ENCODE results near the gene CPED1. TPM values are rescaled to one million over a fixed set of nuclear protein-coding genes. Genes with fewer than 3 reads are reported as not detected.

CPED1 gene
- total RNA-seq, 2 donors from 2014 or later: 4.0 to 15.9 TPM

DNA sequence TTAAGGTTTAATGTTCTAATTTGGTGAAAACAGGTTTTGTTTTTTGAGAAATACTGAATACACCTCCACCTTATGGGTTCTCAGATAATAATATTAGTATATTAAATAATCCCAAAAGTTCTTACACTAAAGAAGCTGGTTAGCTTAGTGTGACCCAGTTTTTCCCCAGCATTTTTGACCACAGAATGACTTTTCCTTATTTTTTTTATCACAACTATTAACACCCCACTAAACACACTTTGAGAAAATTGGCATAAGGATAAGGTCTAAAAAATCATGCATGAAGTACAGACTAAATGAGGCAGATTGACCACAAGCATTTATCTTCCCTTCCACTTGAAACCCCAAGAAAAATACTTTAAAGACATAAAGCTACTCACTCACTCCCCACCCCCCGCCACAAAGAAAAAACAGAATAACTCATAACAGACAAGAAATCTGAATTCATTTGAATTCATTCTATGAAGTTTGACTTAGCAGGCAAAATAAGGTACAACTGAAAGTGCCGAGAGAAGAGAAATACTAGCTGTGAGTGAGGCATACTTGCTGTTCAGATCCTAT, 290.6 kb downstream of the CPED1 start:
- Histone ChIP-seq H3K36me3 (no peaks in the 10 kb centered on the region), H3K27me3 (no peaks in the 10 kb centered on the region), H3K4me3 (no peak overlapping the region), H3K9me3 (no peaks in the 10 kb centered on the region), H3K27ac (no peak overlapping the region), H3K4me1 (no peaks in the 10 kb centered on the region), H3K9ac (ENCODE audit: low read depth in 2 of 2, low read length in 2 of 2) (no peak overlapping the region)
- intact Hi-C loops (cut with DNase I): no loop called here
- no peak for DNase-seq
- TF ChIP-seq, protein P1, sequence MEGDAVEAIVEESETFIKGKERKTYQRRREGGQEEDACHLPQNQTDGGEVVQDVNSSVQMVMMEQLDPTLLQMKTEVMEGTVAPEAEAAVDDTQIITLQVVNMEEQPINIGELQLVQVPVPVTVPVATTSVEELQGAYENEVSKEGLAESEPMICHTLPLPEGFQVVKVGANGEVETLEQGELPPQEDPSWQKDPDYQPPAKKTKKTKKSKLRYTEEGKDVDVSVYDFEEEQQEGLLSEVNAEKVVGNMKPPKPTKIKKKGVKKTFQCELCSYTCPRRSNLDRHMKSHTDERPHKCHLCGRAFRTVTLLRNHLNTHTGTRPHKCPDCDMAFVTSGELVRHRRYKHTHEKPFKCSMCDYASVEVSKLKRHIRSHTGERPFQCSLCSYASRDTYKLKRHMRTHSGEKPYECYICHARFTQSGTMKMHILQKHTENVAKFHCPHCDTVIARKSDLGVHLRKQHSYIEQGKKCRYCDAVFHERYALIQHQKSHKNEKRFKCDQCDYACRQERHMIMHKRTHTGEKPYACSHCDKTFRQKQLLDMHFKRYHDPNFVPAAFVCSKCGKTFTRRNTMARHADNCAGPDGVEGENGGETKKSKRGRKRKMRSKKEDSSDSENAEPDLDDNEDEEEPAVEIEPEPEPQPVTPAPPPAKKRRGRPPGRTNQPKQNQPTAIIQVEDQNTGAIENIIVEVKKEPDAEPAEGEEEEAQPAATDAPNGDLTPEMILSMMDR (IDR thresholded peaks at IDR 0.05): no peak

DNA sequence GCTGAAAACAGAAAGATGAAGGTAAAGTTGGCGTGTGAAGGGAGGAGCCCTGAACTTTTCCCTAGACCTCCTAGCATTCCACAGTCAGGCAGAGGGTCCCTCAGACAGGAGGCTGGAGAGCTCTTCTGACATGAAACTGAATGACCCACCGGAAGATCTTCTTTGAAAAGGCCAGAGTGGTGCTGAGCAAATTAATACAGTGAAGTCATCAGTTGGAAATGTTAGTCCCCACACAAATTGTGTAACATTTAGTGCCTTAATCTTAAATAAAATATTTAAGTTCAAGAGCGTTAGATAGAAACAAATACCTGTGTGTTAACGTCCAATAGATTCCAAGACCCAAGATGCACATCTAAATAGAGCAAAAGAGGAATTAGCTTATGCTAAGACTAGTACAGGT, 291.3 kb downstream of the CPED1 start:
- intact Hi-C loops (cut with DNase I): no loop called here
- Histone ChIP-seq H3K9ac (ENCODE audit: low read depth in 2 of 2, low read length in 2 of 2) (no peak overlapping the region), H3K36me3 (no peaks in the 10 kb centered on the region), H3K4me1 (no peaks in the 10 kb centered on the region), H3K27ac (no peak overlapping the region), H3K4me3 (no peak overlapping the region), H3K27me3 (no peaks in the 10 kb centered on the region), H3K9me3 (no peaks in the 10 kb centered on the region)
- TF ChIP-seq, protein P1 (IDR thresholded peaks at IDR 0.05): no peak
- DNase-seq: no peak

DNA sequence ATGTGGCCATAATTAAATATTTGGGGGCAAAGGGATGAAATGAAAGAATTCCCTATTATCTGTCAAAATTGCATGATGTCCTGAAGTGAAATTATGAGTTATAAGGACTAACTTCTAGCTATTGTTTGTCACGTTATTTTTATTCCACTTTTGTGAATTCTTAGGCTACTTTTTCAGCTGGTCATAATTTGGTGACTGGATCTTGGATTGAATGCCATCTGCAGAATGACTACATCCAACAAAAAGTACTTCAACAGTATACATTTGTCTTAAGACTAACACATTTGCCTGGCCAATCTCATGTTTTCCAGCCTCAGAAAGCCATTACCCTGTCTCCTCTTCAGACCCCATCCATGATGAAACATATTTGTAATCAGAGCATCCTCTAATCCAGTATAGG, 292.1 kb downstream of the CPED1 start:
- Histone ChIP-seq H3K4me1 (no peaks in the 10 kb centered on the region), H3K27ac (no peak overlapping the region), H3K9me3 (no peaks in the 10 kb centered on the region), H3K4me3 (no peak overlapping the region), H3K27me3 (no peaks in the 10 kb centered on the region), H3K36me3 (no peaks in the 10 kb centered on the region), H3K9ac (ENCODE audit: low read depth in 2 of 2, low read length in 2 of 2) (no peak overlapping the region)
- intact Hi-C loops (cut with DNase I): no loop called here
- DNase-seq: no peak
- TF ChIP-seq, protein P1 (IDR thresholded peaks at IDR 0.05): no peak

DNA sequence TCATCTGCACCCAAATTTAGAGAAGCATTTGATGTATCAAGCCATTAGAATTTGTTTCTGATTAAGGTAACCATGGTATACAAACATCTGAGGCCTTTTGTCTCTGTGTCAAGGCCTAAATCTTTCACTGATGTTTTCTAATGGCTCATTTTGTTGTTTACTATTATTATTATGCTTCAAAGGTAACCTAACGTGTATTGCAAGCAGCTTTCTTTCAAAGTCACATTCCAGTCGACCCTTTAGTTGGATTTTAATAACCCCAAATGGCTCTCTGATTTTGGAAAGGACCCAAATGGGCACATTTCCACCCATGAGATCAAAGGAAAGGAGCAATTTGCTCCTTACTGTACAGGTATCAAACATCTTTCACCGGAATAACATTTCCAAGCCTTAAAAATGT, 293.6 kb downstream of the CPED1 start:
- no peaks in the 10 kb centered on the region for H3K4me1 ChIP-seq
- no peak for DNase-seq
- H3K4me3 ChIP-seq: no peak overlapping the region
- H3K27me3 ChIP-seq: no peaks in the 10 kb centered on the region
- no peaks in the 10 kb centered on the region for H3K36me3 ChIP-seq
- TF ChIP-seq, protein P1 (IDR thresholded peaks at IDR 0.05): no peak
- intact Hi-C loops (cut with DNase I): no loop called here
- no peaks in the 10 kb centered on the region for H3K9me3 ChIP-seq
- H3K27ac ChIP-seq: no peak overlapping the region
- no peak overlapping the region for H3K9ac ChIP-seq (ENCODE audit: low read depth in 2 of 2, low read length in 2 of 2)

DNA sequence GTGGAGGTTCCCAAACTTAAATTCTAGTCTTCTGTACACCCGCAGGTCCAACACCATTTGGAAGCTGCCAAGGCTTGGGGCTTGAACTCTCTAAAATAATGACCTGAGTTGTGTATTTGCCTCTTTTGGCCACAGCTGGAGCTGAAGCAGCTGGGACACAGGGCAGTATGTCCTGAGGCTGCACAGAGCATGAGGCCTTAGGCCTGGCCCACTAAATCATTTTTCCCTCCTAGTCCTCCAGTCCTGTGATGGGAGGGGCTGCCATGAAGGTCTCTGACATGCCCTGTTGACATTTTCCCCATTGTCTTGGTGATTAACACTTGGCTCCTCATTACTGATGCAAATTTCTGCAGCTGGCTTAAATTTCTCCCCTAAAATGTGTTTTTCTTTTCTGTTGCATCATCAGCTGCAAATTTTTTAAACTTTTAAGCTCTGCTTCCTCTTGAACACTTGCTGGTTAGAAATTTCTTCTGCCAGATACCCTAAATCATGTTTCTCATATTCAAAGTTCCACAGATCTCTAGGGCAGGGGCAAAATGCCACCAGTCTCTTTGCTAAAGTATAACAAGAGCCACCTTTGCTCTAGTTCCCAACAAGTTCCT, 296.7 kb downstream of the CPED1 start:
- no peak overlapping the region for H3K27ac ChIP-seq
- H3K27me3 ChIP-seq: no peaks in the 10 kb centered on the region
- no peak overlapping the region for H3K9ac ChIP-seq (ENCODE audit: low read depth in 2 of 2, low read length in 2 of 2)
- H3K36me3 ChIP-seq: no peaks in the 10 kb centered on the region
- H3K4me3 ChIP-seq: no peak overlapping the region
- H3K4me1 ChIP-seq: no peaks in the 10 kb centered on the region
- no peaks in the 10 kb centered on the region for H3K9me3 ChIP-seq
- intact Hi-C loops (cut with DNase I): no loop called here
- TF ChIP-seq, protein P1 (IDR thresholded peaks at IDR 0.05): no peak
- DNase-seq: no peak

All from colonic mucosa (tissue), 4 donors.